SK-N-SH treated with all-trans-retinoic acid at 6 μM for 48 hours (cell line): ENCODE data around the gene TDRD3.

Source experiments
- CREB5 ChIP-seq: fragments of 250-450 bp; sonication (Bioruptor Pico); IDR thresholded peaks from 2 replicates; pipeline ENCODE4 v1.5.1; 2020; ENCODE audit warnings: low read depth, mild to moderate bottlenecking, moderate library complexity
- CSDC2 ChIP-seq: fragments of 250-450 bp; sonication (Bioruptor Pico); IDR thresholded peaks from 2 replicates; pipeline ENCODE4 v1.5.0; 2020; ENCODE audit warnings: mild to moderate bottlenecking, moderate library complexity
- GLIS3 ChIP-seq: fragments of 250-450 bp; sonication (Bioruptor Pico); IDR thresholded peaks from 2 replicates; pipeline ENCODE4 v1.5.0; 2020; ENCODE audit warnings: mild to moderate bottlenecking, moderate library complexity
- ISL1 ChIP-seq: fragments of 250-450 bp; sonication (Bioruptor Pico); IDR thresholded peaks from 2 replicates; pipeline ENCODE4 v2.1.2; 2022; ENCODE audit warnings: mild to moderate bottlenecking, moderate library complexity
- PATZ1 ChIP-seq: fragments of 250-450 bp; sonication (Bioruptor Pico); IDR thresholded peaks from 2 replicates; pipeline ENCODE4 v1.8.0; 2020; ENCODE audit warnings: mild to moderate bottlenecking, moderate library complexity, borderline replicate concordance
- POU6F1 ChIP-seq: fragments of 250-450 bp; sonication (Bioruptor Pico); IDR thresholded peaks from 2 replicates; pipeline ENCODE4 v1.8.0; 2021; ENCODE audit warnings: low read depth, mild to moderate bottlenecking, moderate library complexity, borderline replicate concordance
- PPARA ChIP-seq: fragments of 250-450 bp; sonication (Bioruptor Pico); IDR thresholded peaks from 2 replicates; pipeline ENCODE4 v1.5.0; 2020; ENCODE audit warnings: mild to moderate bottlenecking, borderline replicate concordance
- RARB ChIP-seq: fragments of 250-450 bp; sonication (Bioruptor Pico); IDR thresholded peaks from 2 replicates; pipeline ENCODE4 v1.8.0; 2021; ENCODE audit warnings: mild to moderate bottlenecking, moderate library complexity
- TOX ChIP-seq: fragments of 250-450 bp; sonication (Bioruptor Pico); IDR thresholded peaks from 2 replicates; pipeline ENCODE4 v1.8.0; 2021; ENCODE audit warnings: mild to moderate bottlenecking, moderate library complexity, borderline replicate concordance
- ZFP3 ChIP-seq: fragments of 250-450 bp; sonication (Bioruptor Pico); IDR thresholded peaks from 2 replicates; pipeline ENCODE4 v1.5.0; 2020; ENCODE audit warnings: mild to moderate bottlenecking, moderate library complexity
- ZNF8 ChIP-seq: fragments of 450-650 bp; formaldehyde crosslinking; IDR thresholded peaks from 2 replicates; pipeline ENCODE4 v1.5.0; 2020; ENCODE audit warnings: mild to moderate bottlenecking, moderate library complexity

GRCh38 chr13:60410299-60410698 is 13.3 kb downstream of the TDRD3 start:
- TF ChIP-seq TOX (CRISPR knock-in tag) = no peak
- TF ChIP-seq PPARA (CRISPR knock-in tag) = no peak
- TF ChIP-seq PATZ1 = no peak
- no peak for TF ChIP-seq POU6F1 (CRISPR knock-in tag)
- no peak for TF ChIP-seq CREB5 (CRISPR knock-in tag)
- TF ChIP-seq RARB = no peak
- TF ChIP-seq ZFP3 (CRISPR knock-in tag) = no peak
- no peak for TF ChIP-seq ZNF8 (CRISPR knock-in tag)
- TF ChIP-seq ISL1 (CRISPR knock-in tag) = no peak
- no peak for TF ChIP-seq GLIS3 (CRISPR knock-in tag)
- TF ChIP-seq CSDC2 (CRISPR knock-in tag) = no peak
